ENCODE results near the gene UBN1.
"Not testable (repeated sequence)": the region's sequence is repeated elsewhere in the genome, so short reads cannot be mapped to it uniquely, and the experiment has no call there.

UBN1 gene

GRCh38 chr16:4886151-4886550, 38.9 kb downstream of the UBN1 start:
- DNase-seq, result no peak

DNA sequence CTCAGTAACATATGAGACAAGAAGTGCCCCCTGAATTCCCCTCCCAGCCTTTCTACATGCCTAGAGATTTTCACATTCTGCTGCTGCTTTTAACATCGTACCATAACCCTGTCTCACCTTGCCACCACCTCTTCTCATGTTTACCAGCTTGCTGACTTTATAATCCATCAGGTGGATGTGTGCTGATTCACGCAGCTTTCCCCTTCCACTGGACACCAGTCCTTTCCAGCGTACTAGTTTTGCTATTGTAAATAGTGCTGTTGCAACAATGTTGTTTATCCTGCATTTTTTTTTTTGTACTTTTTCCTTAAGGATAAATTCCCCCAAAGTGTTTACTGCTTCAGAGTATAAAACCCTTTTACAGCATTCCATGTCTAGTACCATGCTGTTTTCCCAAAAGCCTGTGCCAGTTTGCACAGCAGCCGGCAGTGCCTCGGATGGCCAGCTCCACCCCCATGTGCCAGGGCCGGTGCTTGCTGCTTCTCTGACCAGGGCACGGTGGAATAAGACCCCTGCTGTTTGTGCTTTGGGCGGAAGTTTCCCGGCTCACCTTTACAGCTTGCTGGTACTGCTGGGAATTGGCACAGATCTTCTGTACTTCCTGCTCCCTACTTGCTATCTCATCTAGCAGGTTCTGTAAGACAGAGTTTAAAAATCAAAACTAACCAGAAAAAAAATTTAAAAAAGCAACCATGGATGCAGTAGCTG, 41.3 kb downstream of the UBN1 start:
- no peak for DNase-seq

GRCh38 chr16:4890026-4890425, 42.7 kb downstream of the UBN1 start:
- DNase-seq, result no peak

DNA sequence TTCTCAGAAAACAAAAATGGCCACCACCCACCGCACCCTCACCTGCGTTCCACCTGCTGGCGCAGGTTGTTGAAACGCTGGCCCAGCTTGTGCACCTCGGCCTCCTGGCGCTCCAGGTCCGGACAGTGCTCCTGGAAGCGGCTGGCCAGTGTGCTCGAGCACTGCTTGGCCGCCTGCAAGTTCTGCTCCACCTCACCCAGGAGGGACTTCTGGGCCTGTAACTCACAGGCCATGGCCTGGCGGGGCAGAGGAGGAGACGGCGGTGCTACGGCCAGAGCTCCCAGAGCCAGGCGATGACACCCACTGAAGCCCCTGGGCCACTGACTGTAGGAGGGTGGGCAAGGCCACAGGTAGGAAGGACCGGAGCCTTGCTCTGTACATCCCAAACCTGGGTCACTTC, 43.4 kb downstream of the UBN1 start:
- no peak for DNase-seq

DNA sequence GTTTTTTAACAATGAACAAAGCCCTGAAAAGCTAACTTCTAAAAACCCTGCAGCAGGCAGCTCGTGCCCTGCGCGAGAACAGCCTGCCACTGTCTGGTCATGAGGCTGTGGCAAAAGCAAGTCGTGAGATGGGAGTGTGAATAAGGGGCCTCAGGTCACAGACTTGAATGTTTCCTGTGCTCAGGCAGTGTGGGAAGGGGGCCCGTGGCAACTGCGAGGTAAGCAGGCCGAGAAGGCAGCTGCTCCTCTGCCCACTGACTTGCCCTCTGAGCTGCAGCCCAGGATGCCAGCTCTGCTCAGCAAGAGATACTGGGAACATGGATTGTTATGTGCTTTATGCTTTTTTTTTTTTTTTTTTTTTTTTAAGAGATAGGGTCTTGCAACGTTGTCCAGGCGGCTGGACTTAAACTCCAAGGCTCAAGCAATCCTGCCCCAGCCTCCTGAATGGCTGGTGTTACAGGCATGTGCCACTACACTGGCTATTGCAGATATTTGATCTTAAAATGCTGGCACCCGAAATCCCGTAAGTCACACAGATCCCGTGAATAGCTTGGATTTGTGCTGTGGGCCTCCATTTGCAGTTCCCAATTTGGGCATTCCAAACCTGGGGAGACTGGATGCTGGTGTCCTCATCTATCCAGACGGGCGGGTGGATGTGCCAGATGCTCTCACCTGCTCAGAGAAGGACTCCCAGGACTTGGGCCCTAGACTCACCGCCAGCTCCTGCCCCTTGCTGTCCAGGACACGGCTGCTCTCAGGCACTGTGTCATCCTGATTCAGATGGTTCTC, 44.0 kb downstream of the UBN1 start:
- DNase-seq, result no peak

DNA sequence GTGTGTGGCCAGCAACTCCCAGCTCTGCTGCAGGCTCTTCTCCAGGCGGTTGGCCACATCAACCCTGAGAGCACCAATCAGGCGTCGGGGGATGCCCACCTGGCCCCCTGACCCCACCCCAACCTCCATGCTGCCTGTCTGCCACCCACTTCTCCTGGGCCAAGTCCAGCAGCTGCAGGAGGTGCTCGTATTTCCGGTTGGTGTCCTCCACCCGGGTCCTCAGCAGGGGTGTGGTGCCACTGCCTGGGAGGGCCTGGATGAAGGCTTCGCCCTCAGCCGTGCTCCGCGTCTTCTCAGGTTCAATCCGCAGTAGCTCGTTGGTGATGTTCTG, 44.6 kb downstream of the UBN1 start:
- no peak for DNase-seq

DNA sequence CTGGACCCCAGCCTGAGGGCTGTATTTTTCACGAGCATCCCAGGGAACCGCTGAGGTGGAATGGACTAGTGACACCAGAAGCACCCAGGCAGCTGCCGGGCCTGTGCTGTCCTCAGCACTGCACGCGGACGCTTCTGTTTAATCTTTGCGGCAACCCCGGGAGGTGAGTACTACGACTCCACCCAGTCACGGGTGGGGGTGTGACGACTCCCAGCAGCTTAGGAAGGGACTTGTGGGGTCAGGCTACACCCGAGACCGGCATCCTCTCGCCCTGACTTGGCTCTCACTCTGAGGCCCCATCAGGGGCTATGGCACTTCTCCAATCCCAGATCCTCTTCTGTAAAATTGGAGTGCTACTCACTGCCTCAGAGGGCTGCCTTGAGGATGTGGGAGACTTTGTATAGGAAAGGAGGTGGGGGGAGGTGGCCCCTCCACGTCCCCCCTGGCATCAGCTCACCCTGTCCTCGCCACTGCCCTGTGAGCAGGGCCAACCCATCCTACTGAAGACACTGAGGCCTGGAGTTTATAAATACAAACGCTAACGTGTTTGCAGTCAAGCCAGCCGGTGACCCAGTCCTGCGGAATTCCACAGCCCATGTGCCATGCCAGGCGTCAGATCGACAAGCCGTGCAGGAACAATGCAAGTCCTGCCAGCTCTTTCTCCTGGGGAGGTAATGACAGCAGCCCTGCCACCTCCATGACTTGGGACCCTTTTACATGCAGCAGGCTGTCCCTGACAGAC, 45.3 kb downstream of the UBN1 start:
- DNase-seq, result no peak

DNA sequence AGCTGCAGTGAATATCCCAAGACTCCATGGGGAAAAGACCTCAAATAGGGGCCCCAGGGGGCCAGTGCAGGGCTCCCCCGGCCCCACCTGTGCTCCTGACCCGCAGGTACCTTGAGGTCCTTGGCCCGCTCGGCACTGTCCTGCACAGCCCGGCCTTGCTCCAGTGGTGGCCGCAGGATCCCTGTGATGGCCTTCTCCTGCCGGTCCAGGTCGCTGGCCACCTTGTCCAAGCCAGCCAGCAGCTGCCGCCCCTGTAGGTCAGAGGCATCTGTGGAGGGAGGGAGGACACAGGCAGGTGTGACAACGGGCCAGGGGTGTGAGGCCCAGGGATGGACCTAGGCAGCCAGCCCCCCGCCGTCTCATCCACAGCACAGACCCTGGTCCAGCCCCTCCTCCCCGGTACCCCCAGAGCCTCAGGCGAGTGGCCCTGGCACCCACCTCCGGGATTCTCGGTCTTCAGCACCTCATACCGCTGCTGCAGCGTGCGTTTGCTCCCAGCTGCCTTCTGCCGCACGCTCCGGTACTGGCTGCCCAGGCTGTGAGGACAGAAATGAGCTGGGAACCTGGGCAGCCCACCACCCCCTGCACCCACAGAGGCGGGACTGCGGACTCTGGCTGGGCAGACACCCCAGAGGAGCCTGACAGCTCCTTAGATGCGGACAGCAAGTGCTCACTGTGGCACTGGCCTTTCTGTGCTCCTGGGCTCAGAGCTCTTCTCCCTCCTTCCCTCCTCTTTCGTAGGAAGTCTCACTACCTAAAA, 46.0 kb downstream of the UBN1 start:
- no peak for DNase-seq

DNA sequence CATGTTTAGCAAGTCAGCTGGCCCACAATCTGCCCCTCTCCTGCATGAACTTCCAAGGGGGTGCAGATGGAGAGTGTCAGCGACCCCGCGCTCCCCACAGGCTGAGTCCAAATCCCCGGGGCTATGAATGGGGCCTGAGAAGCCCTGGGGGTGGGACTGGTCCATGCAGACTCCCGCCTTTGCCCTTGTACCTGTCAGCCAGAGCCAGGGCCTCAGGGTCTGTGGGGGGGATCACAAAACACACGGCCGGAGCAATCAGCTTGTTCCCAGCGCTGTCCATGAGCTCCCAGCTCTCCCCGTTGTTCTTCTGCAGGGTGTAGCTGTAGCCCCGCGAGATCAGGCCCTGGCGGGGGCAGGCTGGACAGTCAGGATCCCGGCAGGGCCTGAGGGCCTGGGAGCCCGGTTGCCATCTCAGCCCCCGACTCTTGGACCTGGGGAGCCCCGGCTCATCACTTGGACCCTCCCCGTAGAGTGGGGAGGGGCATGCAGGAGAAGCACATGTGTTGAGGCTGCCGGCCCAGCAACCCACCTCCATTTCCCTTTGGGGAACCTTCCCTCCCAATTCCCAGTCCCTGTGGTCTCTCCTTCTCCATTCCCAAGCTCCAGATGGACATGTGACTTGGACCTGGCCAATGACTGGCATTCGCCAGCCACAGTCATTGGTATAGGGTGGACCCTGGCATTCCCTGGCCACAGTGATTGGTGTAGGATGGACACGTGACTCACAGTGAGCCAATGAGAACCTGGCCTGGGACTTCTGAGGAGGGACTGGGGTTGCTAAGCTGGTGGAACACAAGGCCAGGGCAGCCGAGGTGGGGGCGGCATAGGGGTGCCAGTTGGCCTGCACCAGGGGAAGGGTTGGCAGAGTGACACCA, 47.2 kb downstream of the UBN1 start:
- DNase-seq, result no peak

DNA sequence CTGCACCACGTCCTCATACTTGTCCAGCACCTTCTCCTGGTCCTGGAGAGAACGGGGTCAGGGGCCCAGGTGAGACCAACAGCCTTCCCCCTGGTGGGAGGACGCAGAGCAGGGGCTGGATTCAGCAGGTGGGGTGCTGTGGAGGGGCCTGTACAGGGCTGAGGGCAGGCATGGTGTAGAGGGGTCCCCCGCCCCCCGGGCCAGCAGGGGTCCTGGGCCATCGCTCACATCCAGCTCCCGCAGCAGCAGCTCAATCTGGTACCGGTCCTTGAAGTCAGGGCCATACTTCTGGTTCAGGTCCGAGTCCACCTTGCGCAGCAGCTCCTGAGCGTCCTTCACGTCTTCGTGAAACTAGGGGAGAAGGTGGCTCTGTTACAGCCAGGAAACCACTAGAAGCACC, 48.1 kb downstream of the UBN1 start:
- DNase-seq, result no peak

- not testable (repeated sequence) for DNase-seq
These were observed 49.5 kb downstream of the UBN1 start for GRCh38 chr16:4896761-4897160.

DNA sequence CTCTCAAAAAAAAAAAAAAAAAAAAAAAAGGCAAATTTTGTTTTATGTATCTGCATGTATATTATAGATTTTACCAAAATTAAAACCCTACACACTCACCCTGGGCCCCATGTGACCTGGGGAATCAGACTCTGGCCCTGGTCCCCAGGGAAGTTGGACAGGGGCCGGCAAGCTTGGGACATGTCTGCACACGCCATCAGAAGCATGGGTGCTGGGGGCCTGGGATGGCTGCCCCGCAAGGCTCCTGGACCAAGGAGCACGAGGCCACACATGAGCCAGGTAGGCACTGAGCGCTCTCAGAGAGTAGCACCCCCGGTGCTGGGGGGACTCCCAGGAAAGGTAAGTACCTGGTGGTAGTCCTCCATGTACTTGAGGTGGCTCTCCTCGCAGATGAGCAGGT, 50.0 kb downstream of the UBN1 start:
- no peak for DNase-seq

DNA sequence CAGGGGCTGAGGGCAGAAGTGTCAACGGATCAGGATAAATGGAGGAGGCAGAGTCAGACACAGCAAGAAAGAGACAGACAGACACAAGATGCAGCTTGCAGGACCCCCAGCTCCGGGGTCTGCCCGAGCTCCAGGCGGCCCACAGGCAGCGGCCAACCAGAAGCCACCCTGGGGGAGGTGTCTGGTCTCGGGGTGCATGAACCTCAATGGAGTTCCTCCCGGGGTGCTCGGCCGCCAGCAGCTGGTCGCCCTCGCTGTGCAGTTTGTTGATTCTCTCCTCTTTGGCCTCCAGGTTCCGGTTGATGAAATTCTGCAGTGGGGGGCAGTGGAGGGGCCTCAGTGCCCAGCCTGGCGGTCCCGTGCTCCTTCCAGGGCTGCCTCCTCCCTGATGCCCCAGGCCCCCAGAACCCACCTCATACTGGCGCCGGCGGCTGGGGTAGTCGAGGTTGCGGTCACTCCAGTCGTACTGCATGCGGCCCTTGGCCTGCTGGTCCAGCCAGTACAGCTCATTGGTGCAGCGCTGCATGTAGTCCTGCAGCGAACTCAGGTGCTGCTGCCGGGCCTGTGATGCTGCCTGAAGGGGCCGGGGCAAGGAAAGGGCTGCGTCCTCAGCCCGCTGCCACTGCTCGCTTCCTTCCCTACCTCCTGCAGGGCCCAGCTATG, 51.7 kb downstream of the UBN1 start:
- DNase-seq, result no peak

- DNase-seq, result no peak
These were observed 52.2 kb downstream of the UBN1 start for GRCh38 chr16:4899474-4899846.

GRCh38 chr16:4900036-4900435, 52.8 kb downstream of the UBN1 start:
- DNase-seq, result no peak

DNA sequence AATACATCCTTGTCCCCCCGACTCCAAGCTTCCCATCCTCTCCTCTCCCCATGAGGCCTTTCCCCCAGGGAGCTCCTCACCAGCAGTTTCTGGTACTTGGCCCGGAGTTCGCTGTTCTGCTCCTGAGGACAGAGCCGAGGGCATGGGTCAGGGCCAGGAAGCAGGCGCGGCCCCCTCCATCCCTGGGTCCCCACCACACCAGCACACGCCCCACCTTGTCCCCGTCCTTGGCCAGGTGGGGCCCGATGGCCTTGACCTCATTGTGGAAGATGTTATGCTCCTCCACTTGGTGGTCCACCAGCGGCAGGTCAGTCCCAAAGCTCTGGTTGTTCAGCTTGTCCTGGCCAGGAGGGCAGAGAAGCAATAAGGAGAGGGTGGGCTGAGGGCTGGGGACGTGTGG, 53.5 kb downstream of the UBN1 start:
- DNase-seq, result no peak

- DNase-seq, result no peak
These were observed 54.8 kb downstream of the UBN1 start for GRCh38 chr16:4902038-4902437.

DNA sequence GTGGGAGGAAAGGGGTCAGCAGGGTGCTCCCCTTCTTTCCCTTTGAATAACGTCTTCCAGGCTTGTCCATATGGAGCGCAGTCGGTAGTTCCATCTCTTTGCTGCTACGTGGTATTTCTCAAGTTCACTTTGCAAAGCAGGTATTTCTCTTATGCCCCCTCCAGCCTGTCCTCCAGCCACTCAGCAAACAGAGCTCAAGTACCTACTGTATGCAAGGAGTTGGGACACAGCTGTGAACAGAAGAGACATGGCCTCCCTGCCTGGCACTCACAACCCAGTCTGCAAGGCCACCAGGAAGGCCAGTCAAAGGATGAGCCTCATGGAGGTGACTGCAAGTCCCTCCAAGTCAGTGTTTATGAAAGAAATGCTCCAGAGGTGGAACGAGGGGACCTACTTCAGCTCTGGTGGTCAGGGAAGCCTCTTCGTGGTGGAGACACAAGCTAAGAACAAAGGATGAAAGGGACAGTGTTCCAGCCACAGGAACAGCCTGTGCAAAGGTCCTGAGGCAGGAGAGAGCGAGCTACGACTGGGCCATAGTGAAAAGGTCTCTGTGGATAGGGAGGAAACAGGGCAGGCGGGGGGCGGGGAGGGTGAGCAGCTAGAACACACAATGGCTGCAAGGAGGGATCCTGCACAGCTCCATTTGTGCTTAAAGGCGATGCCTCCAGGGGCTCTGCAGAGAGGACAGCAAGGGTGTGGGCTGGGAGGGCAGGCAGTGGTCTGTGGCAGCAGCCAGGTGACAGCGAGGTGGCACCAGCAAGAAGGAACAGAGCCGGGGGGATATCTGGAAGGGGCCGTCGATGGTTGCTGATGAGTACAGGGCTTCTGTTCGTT, 57.0 kb downstream of the UBN1 start:
- DNase-seq, result no peak

DNA sequence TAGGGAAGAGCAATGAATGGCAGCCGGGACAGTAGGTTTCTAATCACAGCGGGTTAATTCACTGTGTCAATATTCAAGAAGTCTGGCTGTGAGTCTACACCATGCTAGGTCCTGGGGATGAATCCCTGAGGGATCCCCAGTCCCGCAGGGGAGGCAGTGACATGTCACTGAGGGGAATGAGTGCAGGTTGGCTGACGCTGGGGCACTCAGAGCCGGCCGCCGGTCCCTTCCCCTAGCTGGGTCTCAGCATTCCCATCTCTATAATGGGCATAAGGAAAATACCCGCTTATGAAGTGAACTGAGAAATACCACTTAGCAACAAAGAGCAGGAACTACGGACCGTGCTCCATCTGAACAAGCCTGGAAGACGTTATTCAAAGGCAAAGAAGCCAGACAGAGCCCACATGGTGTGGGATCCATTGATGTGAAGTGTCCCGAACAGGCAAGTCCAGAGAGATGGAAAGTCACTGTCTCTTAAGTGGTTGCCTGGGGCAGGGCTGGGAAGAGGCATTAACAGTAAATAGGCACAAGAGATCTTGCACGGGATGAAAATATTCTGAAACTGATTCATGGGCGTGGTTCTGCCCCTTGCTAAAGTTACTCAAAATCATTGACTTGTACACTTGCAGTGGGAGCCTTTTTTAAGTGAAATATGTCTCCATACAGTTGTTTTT, 57.8 kb downstream of the UBN1 start:
- no peak for DNase-seq

- no peak for DNase-seq
These were observed 61.6 kb downstream of the UBN1 start for GRCh38 chr16:4908854-4909401.
